HG02678 (cell line): ENCODE measurements around the gene NUDT21.
"Not testable (repeated sequence)": the region's sequence is repeated elsewhere in the genome, so short reads cannot be mapped to it uniquely, and the experiment has no call there.

Source experiments
- ATAC-seq: cut with Tn5 transposase; IDR thresholded peaks from one replicate; pipeline ENCODE4 v1.9.1; 2021; ENCODE audit warnings: mild to moderate bottlenecking, moderate library complexity; ENCODE audit not compliant: unreplicated experiment

The NUDT21 gene

GRCh38 chr16:56380778-56381485 is 70.2 kb downstream of the NUDT21 start:
- not testable (repeated sequence) for ATAC-seq
